NCI-H1105 (cell line): ENCODE measurements around the gene MICU1.
A peak's percentile ranks its signal among the peaks of the same experiment; 100 is the strongest.
"Not testable (repeated sequence)": the region's sequence is repeated elsewhere in the genome, so short reads cannot be mapped to it uniquely, and the experiment has no call there.

ENCODE experiments used
- DNase-seq: peaks from one replicate; lab custom pipeline; 2025; lab: John Stamatoyannopoulos, UW

MICU1 gene

GRCh38 chr10:72328045-72328828 is 297.6 kb downstream of the MICU1 start:
- no peak for DNase-seq

GRCh38 chr10:72326665-72327603 is 298.9 kb downstream of the MICU1 start:
- not testable (repeated sequence) for DNase-seq

GRCh38 chr10:72325243-72326175 is 300.4 kb downstream of the MICU1 start:
- peak; percentile 76 for DNase-seq

GRCh38 chr10:72323771-72324191 is 302.1 kb downstream of the MICU1 start:
- no peak for DNase-seq

- no peak for DNase-seq
These were observed 302.6 kb downstream of the MICU1 start for GRCh38 chr10:72323108-72323749.

GRCh38 chr10:72322280-72323058 is 303.4 kb downstream of the MICU1 start:
- no peak for DNase-seq

- DNase-seq, result no peak
These were observed 303.9 kb downstream of the MICU1 start for GRCh38 chr10:72322030-72322279.

- DNase-seq, result no peak
These were observed 304.4 kb downstream of the MICU1 start for GRCh38 chr10:72321248-72322029.

GRCh38 chr10:72320676-72321247 is 305.1 kb downstream of the MICU1 start:
- no peak for DNase-seq

- peak; percentile 59 for DNase-seq
These were observed 306.2 kb downstream of the MICU1 start for GRCh38 chr10:72319416-72320254.

GRCh38 chr10:72318418-72319262 is 307.2 kb downstream of the MICU1 start:
- DNase-seq, result no peak
